HepG2 (cell line): ENCODE data around the gene SRSF2. TPM values are rescaled to one million over a fixed set of nuclear protein-coding genes. Genes with fewer than 3 reads are reported as not detected.

ENCODE experiments used
- AKAP8 ChIP-seq: sonication (generic); formaldehyde crosslinking; IDR thresholded peaks from 2 replicates; pipeline ENCODE4 v1.5.1; 2020; ENCODE audit warnings: mild to moderate bottlenecking, missing genetic modification reagents
- ARHGAP35 ChIP-seq: sonication (generic); formaldehyde crosslinking; IDR thresholded peaks from 2 replicates; pipeline ENCODE4 v1.9.0; 2022; ENCODE audit warnings: mild to moderate bottlenecking, inconsistent platforms, moderate library complexity, missing genetic modification reagents, borderline replicate concordance
- DNMT1 ChIP-seq: sonication (generic); formaldehyde crosslinking; IDR thresholded peaks from 2 replicates; pipeline ENCODE4 v1.5.1; 2020; ENCODE audit warnings: mild to moderate bottlenecking, missing genetic modification reagents
- HMG20A ChIP-seq: IDR thresholded peaks from 2 replicates; pipeline ENCODE4 v1.6.1; 2016; ENCODE audit warnings: borderline replicate concordance
- KDM2A ChIP-seq: sonication (generic); formaldehyde crosslinking; IDR thresholded peaks from 2 replicates; pipeline ENCODE4 v1.4.0; 2020; ENCODE audit warnings: low read depth, missing genetic modification reagents, borderline replicate concordance
- MEF2D ChIP-seq: sonication (generic); formaldehyde crosslinking; IDR thresholded peaks from 2 replicates; pipeline ENCODE4 v1.5.1; 2020; ENCODE audit warnings: mild to moderate bottlenecking, missing genetic modification reagents
- PAF1 ChIP-seq: IDR thresholded peaks from 2 replicates; pipeline ENCODE4 v1.6.1; 2016; ENCODE audit warnings: missing genetic modification reagents, missing compliant biosample characterization
- PRPF4 ChIP-seq: fragments of 200-400 bp; formaldehyde crosslinking; IDR thresholded peaks from 2 replicates; pipeline ENCODE4 v1.6.1; 2016; ENCODE audit warnings: low read length, low read depth; ENCODE audit not compliant: poor library complexity, severe bottlenecking
- RAD21 ChIP-seq: fragments of 450-650 bp; formaldehyde crosslinking; IDR thresholded peaks from 2 replicates; pipeline ENCODE4 v1.5.0; 2020; ENCODE audit warnings: mild to moderate bottlenecking
- RXRB ChIP-seq: IDR thresholded peaks from 2 replicates; pipeline ENCODE4 v1.6.1; 2016; ENCODE audit warnings: borderline replicate concordance, missing genetic modification reagents, missing compliant biosample characterization
- ZFP1 ChIP-seq: IDR thresholded peaks from 2 replicates; pipeline ENCODE4 v1.6.1; 2016
- ZNF292 ChIP-seq: sonication (generic); formaldehyde crosslinking; IDR thresholded peaks from 2 replicates; pipeline ENCODE4 v1.8.1; 2022; ENCODE audit warnings: mild to moderate bottlenecking, low read depth, missing genetic modification reagents, borderline replicate concordance
- ZNF296 ChIP-seq: sonication (generic); formaldehyde crosslinking; conservative IDR thresholded peaks from 2 replicates; pipeline ENCODE4 v1.5.0; 2020; ENCODE audit warnings: mild to moderate bottlenecking, missing genetic modification reagents
- ZNF331 ChIP-seq: sonication (generic); formaldehyde crosslinking; IDR thresholded peaks from 2 replicates; pipeline ENCODE4 v1.4.0; 2020; ENCODE audit warnings: missing genetic modification reagents
- ZNF367 ChIP-seq: sonication (generic); formaldehyde crosslinking; IDR thresholded peaks from 2 replicates; pipeline ENCODE4 v1.4.0; 2020; ENCODE audit warnings: missing genetic modification reagents, borderline replicate concordance
- ZNF619 ChIP-seq: sonication (generic); formaldehyde crosslinking; IDR thresholded peaks from 2 replicates; pipeline ENCODE4 v1.4.0; 2020; ENCODE audit warnings: mild to moderate bottlenecking, missing genetic modification reagents
- polyA plus RNA-seq, 8 experiments: library from polyadenylated mRNA; depleted of rRNA in 3 of 8; stranded (reverse) in 7 of 8; unstranded in 1 of 8; fragments of >200 nt; fragmentation: Illumina TruSeq in 4 of 8; extraction: Trizol in 4 of 8; gene quantifications; 2 replicates each; pipeline versions ENCODE4 v1.2.1 to v1.2.3, GENCODE V29; 2011 to 2016; ENCODE audit warnings: low read depth in 4 of 8, missing spikeins in 1 of 8, mixed read lengths in 1 of 8; ENCODE audit not compliant: insufficient read depth in 1 of 8
- total RNA-seq, 5 experiments: library from RNA; depleted of rRNA; stranded (reverse); fragments of >200 nt; fragmentation: Illumina TruSeq; extraction: Trizol; gene quantifications; 2 replicates each; pipeline ENCODE4 v1.2.3, GENCODE V29; 2016; ENCODE audit warnings: low read depth in 1 of 5
- TF ChIP-seq, protein P1 (sequence below): sonication (generic); formaldehyde crosslinking; IDR thresholded peaks from 2 replicates; pipeline ENCODE4 v1.5.0; 2020; ENCODE audit warnings: mild to moderate bottlenecking, missing genetic modification reagents, borderline replicate concordance
- TF ChIP-seq, protein P2 (sequence below): sonication (generic); formaldehyde crosslinking; IDR thresholded peaks from 2 replicates; pipeline ENCODE4 v1.4.0; 2020; ENCODE audit warnings: mild to moderate bottlenecking, missing genetic modification reagents
- TF ChIP-seq, protein P3 (sequence below): sonication (generic); formaldehyde crosslinking; IDR thresholded peaks from 2 replicates; pipeline ENCODE4 v1.4.0; 2020; ENCODE audit warnings: missing genetic modification reagents
- TF ChIP-seq, protein P4 (sequence below): IDR thresholded peaks from 2 replicates; pipeline ENCODE4 v1.6.1; 2016; ENCODE audit warnings: low read depth
- TF ChIP-seq, protein P5 (sequence below): IDR thresholded peaks from 2 replicates; pipeline ENCODE4 v1.6.1; 2016; ENCODE audit warnings: mild to moderate bottlenecking

The SRSF2 gene
- total and polyA plus RNA-seq, 2 of the 13 experiments (the other 11 are each of a cell fraction or from before 2014, with no cell fraction given) = 306 to 319 TPM

DNA sequence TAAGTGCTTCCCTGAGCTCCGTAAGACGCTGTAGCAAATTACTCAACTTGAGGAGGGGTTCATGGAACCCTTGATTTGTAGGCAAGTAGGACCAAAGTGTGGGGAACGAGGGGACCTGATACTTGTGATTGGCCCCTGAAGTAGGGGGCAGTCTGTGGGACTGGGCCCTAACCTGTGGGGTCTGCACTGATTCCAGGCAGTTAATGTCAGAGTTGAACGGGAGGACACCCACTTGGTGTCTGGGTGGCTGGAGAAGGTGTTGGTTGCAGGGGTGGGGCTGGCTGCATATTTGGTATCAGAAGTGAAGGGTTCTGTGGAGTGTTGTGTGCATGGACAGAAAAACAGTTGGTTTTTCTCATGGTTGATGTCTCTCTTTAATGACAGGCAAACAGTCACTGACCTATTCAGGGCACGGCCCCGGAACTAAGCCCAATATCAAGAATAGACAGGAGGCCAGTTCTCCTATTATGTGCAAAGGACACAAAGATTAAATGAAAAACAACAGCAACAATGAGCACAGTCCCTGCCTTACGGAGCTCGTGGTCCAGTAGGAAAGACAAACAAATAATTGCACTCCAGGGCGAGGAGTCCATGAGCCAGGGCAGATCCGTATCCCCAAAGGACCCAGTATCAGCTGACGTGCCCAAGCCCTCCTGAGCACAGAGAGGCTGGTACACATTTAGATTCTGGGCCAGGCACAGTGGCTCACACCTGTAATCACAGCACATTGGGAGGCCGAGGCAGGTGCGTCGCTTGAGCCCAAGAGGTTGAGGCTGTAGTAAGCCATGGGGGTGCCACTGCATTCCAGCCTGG is 45.5 kb downstream of the SRSF2 start (continued):
- TF ChIP-seq, protein P1, sequence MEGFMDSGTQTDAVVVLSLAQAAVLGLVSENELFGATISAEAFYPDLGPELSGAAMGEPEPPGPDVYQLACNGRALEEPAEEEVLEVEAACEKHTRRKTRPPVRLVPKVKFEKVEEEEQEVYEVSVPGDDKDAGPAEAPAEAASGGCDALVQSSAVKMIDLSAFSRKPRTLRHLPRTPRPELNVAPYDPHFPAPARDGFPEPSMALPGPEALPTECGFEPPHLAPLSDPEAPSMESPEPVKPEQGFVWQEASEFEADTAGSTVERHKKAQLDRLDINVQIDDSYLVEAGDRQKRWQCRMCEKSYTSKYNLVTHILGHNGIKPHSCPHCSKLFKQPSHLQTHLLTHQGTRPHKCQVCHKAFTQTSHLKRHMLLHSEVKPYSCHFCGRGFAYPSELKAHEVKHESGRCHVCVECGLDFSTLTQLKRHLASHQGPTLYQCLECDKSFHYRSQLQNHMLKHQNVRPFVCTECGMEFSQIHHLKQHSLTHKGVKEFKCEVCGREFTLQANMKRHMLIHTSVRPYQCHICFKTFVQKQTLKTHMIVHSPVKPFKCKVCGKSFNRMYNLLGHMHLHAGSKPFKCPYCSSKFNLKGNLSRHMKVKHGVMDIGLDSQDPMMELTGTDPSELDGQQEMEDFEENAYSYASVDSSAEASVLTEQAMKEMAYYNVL (CRISPR knock-in tag) = peak; percentile 87; the same call in 1 of the 2 replicates
- TF ChIP-seq ZNF296 (CRISPR knock-in tag) (no peak), ZNF367 (no peak), KDM2A (CRISPR knock-in tag) (no peak), RXRB (CRISPR knock-in tag) (peak; percentile 98), ARHGAP35 (CRISPR knock-in tag) (no peak), MEF2D (peak; percentile 60), HMG20A (CRISPR knock-in tag) (peak; percentile 77; the same call in 1 of the 2 replicates), ZNF331 (peak; percentile 10; the same call in 1 of the 2 replicates), ZNF619 (CRISPR knock-in tag) (no peak), AKAP8 (peak; percentile 86; the same call in 1 of the 2 replicates), RAD21 (no peak), ZFP1 (CRISPR knock-in tag) (no peak), PAF1 (CRISPR knock-in tag) (no peak), DNMT1 (0 out of 2 replicates have a peak, but pooled peaks have one; percentile 33), PRPF4 (no peak), ZNF292 (peak; percentile 68; the same call in 1 of the 2 replicates)
- TF ChIP-seq, protein P2, sequence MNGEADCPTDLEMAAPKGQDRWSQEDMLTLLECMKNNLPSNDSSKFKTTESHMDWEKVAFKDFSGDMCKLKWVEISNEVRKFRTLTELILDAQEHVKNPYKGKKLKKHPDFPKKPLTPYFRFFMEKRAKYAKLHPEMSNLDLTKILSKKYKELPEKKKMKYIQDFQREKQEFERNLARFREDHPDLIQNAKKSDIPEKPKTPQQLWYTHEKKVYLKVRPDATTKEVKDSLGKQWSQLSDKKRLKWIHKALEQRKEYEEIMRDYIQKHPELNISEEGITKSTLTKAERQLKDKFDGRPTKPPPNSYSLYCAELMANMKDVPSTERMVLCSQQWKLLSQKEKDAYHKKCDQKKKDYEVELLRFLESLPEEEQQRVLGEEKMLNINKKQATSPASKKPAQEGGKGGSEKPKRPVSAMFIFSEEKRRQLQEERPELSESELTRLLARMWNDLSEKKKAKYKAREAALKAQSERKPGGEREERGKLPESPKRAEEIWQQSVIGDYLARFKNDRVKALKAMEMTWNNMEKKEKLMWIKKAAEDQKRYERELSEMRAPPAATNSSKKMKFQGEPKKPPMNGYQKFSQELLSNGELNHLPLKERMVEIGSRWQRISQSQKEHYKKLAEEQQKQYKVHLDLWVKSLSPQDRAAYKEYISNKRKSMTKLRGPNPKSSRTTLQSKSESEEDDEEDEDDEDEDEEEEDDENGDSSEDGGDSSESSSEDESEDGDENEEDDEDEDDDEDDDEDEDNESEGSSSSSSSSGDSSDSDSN = peak; percentile 37; the same call in 1 of the 2 replicates
- TF ChIP-seq, protein P3, sequence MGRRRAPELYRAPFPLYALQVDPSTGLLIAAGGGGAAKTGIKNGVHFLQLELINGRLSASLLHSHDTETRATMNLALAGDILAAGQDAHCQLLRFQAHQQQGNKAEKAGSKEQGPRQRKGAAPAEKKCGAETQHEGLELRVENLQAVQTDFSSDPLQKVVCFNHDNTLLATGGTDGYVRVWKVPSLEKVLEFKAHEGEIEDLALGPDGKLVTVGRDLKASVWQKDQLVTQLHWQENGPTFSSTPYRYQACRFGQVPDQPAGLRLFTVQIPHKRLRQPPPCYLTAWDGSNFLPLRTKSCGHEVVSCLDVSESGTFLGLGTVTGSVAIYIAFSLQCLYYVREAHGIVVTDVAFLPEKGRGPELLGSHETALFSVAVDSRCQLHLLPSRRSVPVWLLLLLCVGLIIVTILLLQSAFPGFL = no peak
- TF ChIP-seq, protein P4, sequence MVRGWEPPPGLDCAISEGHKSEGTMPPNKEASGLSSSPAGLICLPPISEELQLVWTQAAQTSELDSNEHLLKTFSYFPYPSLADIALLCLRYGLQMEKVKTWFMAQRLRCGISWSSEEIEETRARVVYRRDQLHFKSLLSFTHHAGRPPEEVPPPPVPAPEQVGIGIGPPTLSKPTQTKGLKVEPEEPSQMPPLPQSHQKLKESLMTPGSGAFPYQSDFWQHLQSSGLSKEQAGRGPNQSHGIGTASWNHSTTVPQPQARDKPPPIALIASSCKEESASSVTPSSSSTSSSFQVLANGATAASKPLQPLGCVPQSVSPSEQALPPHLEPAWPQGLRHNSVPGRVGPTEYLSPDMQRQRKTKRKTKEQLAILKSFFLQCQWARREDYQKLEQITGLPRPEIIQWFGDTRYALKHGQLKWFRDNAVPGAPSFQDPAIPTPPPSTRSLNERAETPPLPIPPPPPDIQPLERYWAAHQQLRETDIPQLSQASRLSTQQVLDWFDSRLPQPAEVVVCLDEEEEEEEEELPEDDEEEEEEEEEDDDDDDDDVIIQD (CRISPR knock-in tag) = peak; percentile 55
- TF ChIP-seq, protein P5, sequence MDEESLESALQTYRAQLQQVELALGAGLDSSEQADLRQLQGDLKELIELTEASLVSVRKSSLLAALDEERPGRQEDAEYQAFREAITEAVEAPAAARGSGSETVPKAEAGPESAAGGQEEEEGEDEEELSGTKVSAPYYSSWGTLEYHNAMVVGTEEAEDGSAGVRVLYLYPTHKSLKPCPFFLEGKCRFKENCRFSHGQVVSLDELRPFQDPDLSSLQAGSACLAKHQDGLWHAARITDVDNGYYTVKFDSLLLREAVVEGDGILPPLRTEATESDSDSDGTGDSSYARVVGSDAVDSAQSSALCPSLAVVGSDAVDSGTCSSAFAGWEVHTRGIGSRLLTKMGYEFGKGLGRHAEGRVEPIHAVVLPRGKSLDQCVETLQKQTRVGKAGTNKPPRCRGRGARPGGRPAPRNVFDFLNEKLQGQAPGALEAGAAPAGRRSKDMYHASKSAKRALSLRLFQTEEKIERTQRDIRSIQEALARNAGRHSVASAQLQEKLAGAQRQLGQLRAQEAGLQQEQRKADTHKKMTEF = peak; percentile 89
